OCI-LY1 (cell line): ENCODE data around the gene CSNK1D.

Experiments
- CTCF ChIP-seq: fragments of 200-600 bp; sonication (generic), shearing (Covaris generic); IDR thresholded peaks from 2 replicates; pipeline ENCODE4 v1.5.1; 2017; ENCODE audit warnings: mild to moderate bottlenecking, antibody characterized with exemption, low read length, moderate library complexity, mixed read lengths
- EZH2 ChIP-seq: fragments of 200-600 bp; sonication (generic), shearing (Covaris generic); IDR thresholded peaks from 2 replicates; pipeline ENCODE4 v1.8.0; 2017; ENCODE audit warnings: borderline replicate concordance, mixed run types, mild to moderate bottlenecking, antibody characterized with exemption, low read length, moderate library complexity, mixed read lengths

DNA sequence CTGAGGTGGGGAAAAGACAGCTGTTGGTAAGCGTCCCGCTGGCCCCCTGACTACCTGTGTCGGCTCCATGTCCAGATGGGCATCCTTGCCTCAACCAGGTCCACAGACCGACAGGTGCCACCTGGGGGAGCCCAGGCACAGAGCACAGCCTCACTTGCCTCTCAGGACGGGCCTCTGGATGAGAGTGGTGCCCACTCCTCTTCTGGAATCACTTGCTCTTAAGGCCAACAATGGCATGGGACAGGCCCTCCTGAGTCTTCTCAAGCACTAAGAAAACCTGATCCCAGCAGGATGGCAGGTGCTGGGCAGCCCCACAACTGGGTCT lies 27.5 kb downstream of the CSNK1D start:
- TF ChIP-seq CTCF (no peak), EZH2 (no peak)
